B cell (primary cell): Measurements from ENCODE around the gene SERF2. TPM values are rescaled to one million over a fixed set of nuclear protein-coding genes. Genes with fewer than 3 reads are reported as not detected.

Experiments
- ATAC-seq: fragments of 200-7000 bp; cut with Tn5 transposase; one replicate; pipeline ENCODE4 v1.10.0; 2021; ENCODE audit warnings: low read depth, mild to moderate bottlenecking, moderate number of reproducible peaks, moderate library complexity
- CTCF ChIA-PET: fragments of 350-600 bp; sonication (Branson Sonifier 250); formaldehyde crosslinking; loops from one replicate; lab custom pipeline; 2021; ENCODE audit warnings: antibody characterized with exemption, inconsistent platforms; lab: Charles Lee
- POLR2A ChIA-PET: fragments of 350-600 bp; sonication (Branson Sonifier 250); formaldehyde crosslinking; loops from one replicate; lab custom pipeline; 2021; ENCODE audit warnings: antibody characterized with exemption; lab: Charles Lee
- DNase-seq: peaks from one replicate; pipeline ENCODE4 v3.0.0; 2013
- H2AFZ ChIP-seq: 2 replicates; pipeline ENCODE4 v1.6.1; 2012; ENCODE audit warnings: mild to moderate bottlenecking, low read depth, low read length; ENCODE audit not compliant: insufficient read depth, poor library complexity, severe bottlenecking
- H3K27ac ChIP-seq, 2 donors: 1 replicate in 1 of 2; 2 replicates in 1 of 2; pipeline ENCODE4 v1.5.1; 2012 to 2013; ENCODE audit warnings: low read length in 2 of 2, mild to moderate bottlenecking in 2 of 2, moderate library complexity in 1 of 2
- H3K27me3 ChIP-seq, 4 experiments: fragments of 200-600 bp in 1 of 4; sonication (generic) in 1 of 4; replicated peaks in 1 of 4; 1 replicate in 2 of 4; 2 replicates in 2 of 4; pipeline versions ENCODE4 v1.6.1 to v1.7.0; 2013 to 2016; ENCODE audit warnings: low read length in 3 of 4, mild to moderate bottlenecking in 2 of 4, mixed read lengths in 1 of 4, moderate library complexity in 1 of 4; ENCODE audit not compliant: insufficient read depth in 4 of 4, control insufficient read depth in 3 of 4; ENCODE audit errors: control extremely low read depth in 1 of 4
- H3K36me3 ChIP-seq, 2 experiments: replicated peaks in 1 of 2; 1 replicate in 1 of 2; 2 replicates in 1 of 2; pipeline versions ENCODE4 v1.6.1 to v1.7.1; 2013; ENCODE audit warnings: low read length in 1 of 2; ENCODE audit not compliant: insufficient read depth in 2 of 2, control insufficient read depth in 1 of 2; ENCODE audit errors: control extremely low read depth in 1 of 2, extremely low read depth in 1 of 2
- H3K4me1 ChIP-seq, 2 donors: fragments of 200-600 bp in 1 of 2; sonication (generic) in 1 of 2; 1 replicate in 1 of 2; 2 replicates in 1 of 2; pipeline versions ENCODE4 v1.5.1 to v1.6.1; 2013 to 2017; ENCODE audit warnings: low read length in 2 of 2; ENCODE audit not compliant: control insufficient read depth in 2 of 2, insufficient read depth in 2 of 2
- H3K4me2 ChIP-seq: replicated peaks from 2 replicates; pipeline ENCODE3; 2012; ENCODE audit warnings: mild to moderate bottlenecking, low read depth, low read length; ENCODE audit not compliant: poor library complexity, severe bottlenecking
- H3K4me3 ChIP-seq, 5 experiments: fragments of 200-600 bp in 1 of 5; sonication (generic) in 1 of 5; 1 replicate in 3 of 5; 2 replicates in 2 of 5; pipeline versions ENCODE4 v1.5.1 to v1.7.0; 2011 to 2016; ENCODE audit warnings: low read length in 4 of 5, mild to moderate bottlenecking in 4 of 5, low read depth in 2 of 5, control low read depth in 1 of 5, moderate library complexity in 1 of 5; ENCODE audit not compliant: insufficient read depth in 1 of 5; ENCODE audit errors: control extremely low read depth in 1 of 5, extremely low read depth in 1 of 5
- H3K79me2 ChIP-seq: fragments of 200-600 bp; sonication (generic); one replicate; pipeline ENCODE4 v1.6.0; 2016; ENCODE audit warnings: low read length; ENCODE audit not compliant: control insufficient read depth, insufficient read depth
- H3K9ac ChIP-seq: fragments of 200-600 bp; sonication (generic); 2 replicates; pipeline ENCODE4 v1.6.1; 2017; ENCODE audit warnings: mild to moderate bottlenecking, low read length, moderate library complexity
- H3K9me3 ChIP-seq, 3 donors: one replicate each; pipeline versions ENCODE4 v1.6.1 to v1.7.1; 2013; ENCODE audit warnings: low read length in 2 of 3; ENCODE audit not compliant: control insufficient read depth in 2 of 3, insufficient read depth in 1 of 3; ENCODE audit errors: control extremely low read depth in 1 of 3
- H4K20me1 ChIP-seq: 2 replicates; pipeline ENCODE4 v1.6.0; 2012; ENCODE audit warnings: mild to moderate bottlenecking, low read length; ENCODE audit not compliant: insufficient read depth, control insufficient read depth, poor library complexity, severe bottlenecking
- H3K27ac Mint-ChIP-seq: one replicate; pipeline ENCODE4 v1.8.0; 2021; ENCODE audit warnings: mixed read lengths
- H3K27me3 Mint-ChIP-seq: one replicate; pipeline ENCODE4 v1.8.0; 2021; ENCODE audit warnings: mixed read lengths
- H3K4me1 Mint-ChIP-seq: one replicate; pipeline ENCODE4 v1.8.0; 2021; ENCODE audit warnings: mixed read lengths
- H3K4me3 Mint-ChIP-seq: one replicate; pipeline ENCODE4 v1.8.0; 2021; ENCODE audit warnings: mixed read lengths
- H3K9me3 Mint-ChIP-seq: one replicate; pipeline ENCODE4 v1.8.0; 2022; ENCODE audit warnings: mixed read lengths; ENCODE audit not compliant: insufficient read depth
- CTCF ChIP-seq: fragments of 200-600 bp; IDR thresholded peaks from one replicate; pipeline ENCODE4 v1.8.0; 2022; ENCODE audit warnings: antibody characterized with exemption, mild to moderate bottlenecking
- EZH2 ChIP-seq: IDR thresholded peaks from 2 replicates; pipeline ENCODE4 v1.6.1; 2012; ENCODE audit warnings: borderline replicate concordance, low read depth, mild to moderate bottlenecking, moderate library complexity, low read length; ENCODE audit not compliant: insufficient read depth, poor library complexity, severe bottlenecking
- WGBS: methylation state at CpG from one replicate; pipeline ENCODE4 v1.1.5; 2013; ENCODE audit warnings: missing lambda C conversion rate; ENCODE audit not compliant: insufficient coverage; 5-methylcytosine and 5-hydroxymethylcytosine counted together
- intact Hi-C: fragments of 100-400 bp; cut with micrococcal nuclease; formaldehyde crosslinking; loops from one replicate; pipeline ENCODE4 v1.10.0; 2022
- polyA plus RNA-seq: library from polyadenylated mRNA; depleted of rRNA; stranded (reverse); fragments of >200 nt; gene quantifications from 2 replicates; pipeline ENCODE4 v1.2.3, GENCODE V29; 2012
- total RNA-seq, 2 donors: library from RNA; stranded (reverse); fragments of 120-200 nt in 1 of 2; gene quantifications; 1 replicate in 1 of 2; 2 replicates in 1 of 2; pipeline versions ENCODE4 v1.2.3 to v1.2.4, GENCODE V29; 2013 to 2022

Gene SERF2
- total and polyA plus RNA-seq, 2 donors (not counting 1 experiment from before 2014, with no cell fraction given): 455 to 806 TPM

- WGBS: no CpG with 5 or more reads among the region's 3 CpGs
- Mint-ChIP-seq H3K4me1 (peaks cover 76% of the 10 kb centered on the region), H3K9me3 (no peaks in the 10 kb centered on the region), H3K27me3 (no peaks in the 10 kb centered on the region), H3K27ac (no peak overlapping the region), H3K4me3 (no peak overlapping the region)
- intact Hi-C loops: no loop called here
- Histone ChIP-seq H3K36me3 (peaks cover 0 to 55% of the 10 kb centered on the region in 2 experiments), H3K4me2 (no peak overlapping the region), H4K20me1 (peaks cover 39% of the 10 kb centered on the region), H3K27me3 (no peaks in the 10 kb centered on the region), H3K4me1 (peaks cover 21 to 56% of the 10 kb centered on the region in 2 donors), H3K9ac (no peak overlapping the region), H2AFZ (no peak overlapping the region), H3K9me3 (peaks cover 0 to 9% (median 0%) of the 10 kb centered on the region in 3 donors), H3K27ac (no peak overlapping the region), H3K79me2 (peaks cover 48% of the 10 kb centered on the region), H3K4me3 (no peak overlapping the region)
- no peak for TF ChIP-seq EZH2
- ATAC-seq: no peak
- CTCF ChIA-PET: interaction anchor here (1.0 to 3.2 kb wide), 3 partner anchors 10 to 26 kb away, joined by 3 to 13 read pairs (median 6); partner anchors contain the start of gene ELL3
- no peak for DNase-seq
- POLR2A ChIA-PET: interaction anchor here (2.0 kb wide), 1 partner anchor 20 kb away, joined by 6 read pairs; the partner anchor contains the start of gene ELL3
Measured at GRCh38 chr15:43796566-43796965, 4.4 kb downstream of the SERF2 start.

GRCh38 chr15:43799209-43799944, 7.3 kb downstream of the SERF2 start:
- peaks cover 24% of the 10 kb centered on the region for H4K20me1 ChIP-seq
- Mint-ChIP-seq H3K27me3 (no peaks in the 10 kb centered on the region), H3K4me1 (peaks cover 53% of the 10 kb centered on the region), H3K4me3 (peak overlapping the region; percentile 98), H3K27ac (peak overlapping the region; percentile 81), H3K9me3 (no peaks in the 10 kb centered on the region)
- H3K4me2 ChIP-seq: peak overlapping the region; percentile 90
- peaks cover 0 to 48% of the 10 kb centered on the region in 2 experiments for H3K36me3 ChIP-seq
- H3K4me1 ChIP-seq: peaks cover 14 to 39% of the 10 kb centered on the region in 2 donors
- H3K79me2 ChIP-seq: peaks cover 33% of the 10 kb centered on the region
- DNase-seq (no peak), ATAC-seq (no peak)
- H3K4me3 ChIP-seq: no peak overlapping the region
- H3K9ac ChIP-seq: no peak overlapping the region
- H3K27ac ChIP-seq: peak overlapping the region; percentile 79 to 81
- peaks cover 0 to 9% (median 0%) of the 10 kb centered on the region in 3 donors for H3K9me3 ChIP-seq
- 95% methylated on average over 10 of the region's 16 CpGs for WGBS
- H2AFZ ChIP-seq: no peak overlapping the region
- ChIA-PET CTCF (interaction anchor here (0.8 to 2.0 kb wide), 3 partner anchors 9 to 23 kb away, joined by 5 to 18 read pairs (median 10); partner anchors contain the start of gene ELL3), POLR2A (interaction anchor here (1.6 to 2.2 kb wide), 2 partner anchors 8 to 23 kb away, joined by 12 to 17 read pairs; partner anchors contain the start of genes ELL3 and SERF2)
- TF ChIP-seq CTCF: no peak
- no peak for TF ChIP-seq EZH2
- intact Hi-C loops: no loop called here
- H3K27me3 ChIP-seq: no peaks in the 10 kb centered on the region
